Fibroblast of skin of scalp (primary cell): ENCODE results near the gene PCDHGC4.

Experiments
- DNase-seq: peaks from one replicate; pipeline ENCODE4 v3.0.0-alpha.2; 2013

PCDHGC4 gene

DNA sequence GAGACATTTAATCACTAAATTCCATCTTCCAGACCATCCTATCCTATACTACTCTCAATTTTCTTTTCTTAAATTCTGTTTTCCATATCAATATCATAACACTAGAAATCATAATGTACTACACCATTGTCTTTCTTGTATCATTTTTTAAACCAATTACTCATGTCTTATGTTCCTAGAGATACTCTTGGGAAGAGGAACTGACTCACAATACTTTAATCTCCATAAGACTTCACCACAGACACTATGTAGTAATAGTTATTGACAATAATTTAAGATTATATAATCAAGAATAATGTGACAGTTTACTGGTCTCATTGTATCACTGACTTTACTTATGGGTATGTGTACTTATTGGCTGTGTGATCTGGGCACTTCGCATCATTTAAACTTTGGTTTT lies 47.9 kb downstream of the PCDHGC4 start:
- DNase-seq = no peak

GRCh38 chr5:141533897-141534296 lies 49.1 kb downstream of the PCDHGC4 start:
- DNase-seq = no peak

DNA sequence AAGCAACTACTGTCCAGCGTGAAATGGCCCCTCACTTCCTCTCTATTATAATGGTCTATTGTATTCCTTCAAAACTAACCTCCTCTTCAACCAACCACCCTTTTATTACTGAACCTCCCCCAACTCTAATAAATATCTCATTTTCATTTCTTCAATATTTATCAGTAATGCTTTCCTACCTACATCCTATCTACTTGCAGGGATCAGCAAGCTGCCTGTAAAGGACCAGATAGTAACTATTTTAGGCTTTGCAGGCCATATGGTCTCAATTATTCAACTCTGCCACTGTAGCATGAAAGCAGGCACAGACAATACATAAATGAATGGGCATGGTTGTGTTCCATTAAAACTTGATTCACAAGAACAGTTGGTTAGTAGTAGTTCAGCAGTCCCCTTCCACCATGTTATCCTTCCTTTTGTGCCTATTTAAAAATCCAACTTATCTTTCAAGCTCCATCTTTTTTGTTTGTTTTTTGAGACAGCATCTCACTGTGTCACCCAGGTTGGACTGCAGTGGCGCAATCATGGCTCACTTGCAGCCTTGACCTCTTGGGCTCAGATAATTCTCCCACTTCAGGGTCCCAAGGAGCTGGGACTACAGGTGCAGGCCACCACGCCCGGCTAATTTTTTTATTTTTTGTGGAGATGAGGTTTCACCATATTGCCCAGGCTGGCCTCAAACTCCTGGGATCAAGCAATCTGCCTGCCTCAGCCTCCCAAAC lies 49.8 kb downstream of the PCDHGC4 start:
- no peak for DNase-seq
